T-helper 1 cell (primary cell): ENCODE data around the gene AMMECR1.
"Not testable (repeated sequence)": the region's sequence is repeated elsewhere in the genome, so short reads cannot be mapped to it uniquely, and the experiment has no call there.

ENCODE experiments used
- DNase-seq, 5 donors: peaks; one replicate each; pipeline ENCODE4 v3.0.0-alpha.2; 2012 to 2020

The AMMECR1 gene

GRCh38 chrX:110257889-110258288, 60.0 kb downstream of the AMMECR1 start:
- DNase-seq: no peak

- DNase-seq: no peak
These were observed 65.2 kb downstream of the AMMECR1 start for GRCh38 chrX:110252711-110253110.

GRCh38 chrX:110251961-110252360, 65.9 kb downstream of the AMMECR1 start:
- DNase-seq: no peak

GRCh38 chrX:110251526-110251925, 66.4 kb downstream of the AMMECR1 start:
- DNase-seq: no peak

GRCh38 chrX:110250847-110251246, 67.0 kb downstream of the AMMECR1 start:
- DNase-seq: no peak

- no peak for DNase-seq
These were observed 69.3 kb downstream of the AMMECR1 start for GRCh38 chrX:110248578-110248977.

GRCh38 chrX:110245011-110245410, 72.9 kb downstream of the AMMECR1 start:
- DNase-seq: no peak

GRCh38 chrX:110242371-110242770, 75.5 kb downstream of the AMMECR1 start:
- DNase-seq: no peak

- DNase-seq: no peak
These were observed 76.1 kb downstream of the AMMECR1 start for GRCh38 chrX:110241816-110242215.

- peak; percentile 8 to 60 (median 34) for DNase-seq
These were observed 79.6 kb downstream of the AMMECR1 start for GRCh38 chrX:110238259-110238658.

- not testable (repeated sequence) for DNase-seq
These were observed 86.4 kb downstream of the AMMECR1 start for GRCh38 chrX:110231485-110231884.

GRCh38 chrX:110229497-110230111, 88.3 kb downstream of the AMMECR1 start:
- DNase-seq: peak; percentile 44 to 80 (median 66)

GRCh38 chrX:110228453-110228852, 89.4 kb downstream of the AMMECR1 start:
- no peak for DNase-seq

- DNase-seq: no peak
These were observed 91.0 kb downstream of the AMMECR1 start for GRCh38 chrX:110226931-110227330.

- no peak for DNase-seq
These were observed 92.8 kb downstream of the AMMECR1 start for GRCh38 chrX:110224926-110225617.

GRCh38 chrX:110222497-110223257, 95.2 kb downstream of the AMMECR1 start:
- DNase-seq: no peak

GRCh38 chrX:110219920-110220319, 98.0 kb downstream of the AMMECR1 start:
- no peak for DNase-seq

GRCh38 chrX:110218591-110218990, 99.3 kb downstream of the AMMECR1 start:
- no peak for DNase-seq

- no peak for DNase-seq
These were observed 101.9 kb downstream of the AMMECR1 start for GRCh38 chrX:110216027-110216426.

- no peak for DNase-seq
These were observed 102.5 kb downstream of the AMMECR1 start for GRCh38 chrX:110215411-110215810.

- no peak for DNase-seq
These were observed 103.2 kb downstream of the AMMECR1 start for GRCh38 chrX:110214684-110215083.

GRCh38 chrX:110213183-110213582, 104.7 kb downstream of the AMMECR1 start:
- no peak for DNase-seq

GRCh38 chrX:110212299-110212698, 105.6 kb downstream of the AMMECR1 start:
- DNase-seq: no peak

- no peak for DNase-seq
These were observed 106.5 kb downstream of the AMMECR1 start for GRCh38 chrX:110211340-110211739.
